HepG2 (cell line): ENCODE results near the gene CNOT10. TPM values are rescaled to one million over a fixed set of nuclear protein-coding genes. Genes with fewer than 3 reads are reported as not detected.

ENCODE experiments used
- ATAD3A ChIP-seq: sonication (generic); formaldehyde crosslinking; IDR thresholded peaks from 2 replicates; pipeline ENCODE4 v1.4.0; 2020; ENCODE audit warnings: missing genetic modification reagents
- ELF3 ChIP-seq: IDR thresholded peaks from 2 replicates; pipeline ENCODE4 v1.6.1; 2016; ENCODE audit warnings: missing genetic modification reagents, missing compliant biosample characterization
- FLYWCH1 ChIP-seq: sonication (generic); formaldehyde crosslinking; IDR thresholded peaks from 2 replicates; pipeline ENCODE4 v1.8.1; 2023; ENCODE audit warnings: mild to moderate bottlenecking, missing genetic modification reagents
- KDM5A ChIP-seq: fragments of 200-600 bp; sonication (generic); IDR thresholded peaks from 2 replicates; pipeline ENCODE4 v1.7.0; 2018; ENCODE audit warnings: antibody characterized with exemption, mild to moderate bottlenecking, low read length, borderline replicate concordance
- MAZ ChIP-seq, 2 experiments: sonication (generic) in 1 of 2; formaldehyde crosslinking in 1 of 2; IDR thresholded peaks; 2 replicates each; pipeline versions ENCODE4 v1.5.0 to v1.6.1; 2012 to 2020; ENCODE audit warnings: low read depth in 2 of 2, mild to moderate bottlenecking in 2 of 2, borderline replicate concordance in 1 of 2, improper control_type of control experiment in 1 of 2, low read length in 1 of 2, missing genetic modification reagents in 1 of 2, moderate library complexity in 1 of 2
- NFIC ChIP-seq: IDR thresholded peaks from 2 replicates; pipeline ENCODE4 v1.6.1; 2012; ENCODE audit warnings: mild to moderate bottlenecking, low read length, inconsistent platforms
- RFX1 ChIP-seq: fragments of 450-650 bp; IDR thresholded peaks from 2 replicates; pipeline ENCODE4 v1.6.1; 2017
- STAT5B ChIP-seq: sonication (generic); formaldehyde crosslinking; IDR thresholded peaks from 2 replicates; pipeline ENCODE4 v1.4.0; 2020; ENCODE audit warnings: missing genetic modification reagents
- ZBTB49 ChIP-seq: sonication (generic); formaldehyde crosslinking; IDR thresholded peaks from 2 replicates; pipeline ENCODE4 v1.4.0; 2020; ENCODE audit warnings: missing genetic modification reagents, borderline replicate concordance
- ZFP62 ChIP-seq: sonication (generic); formaldehyde crosslinking; IDR thresholded peaks from 2 replicates; pipeline ENCODE4 v1.4.0; 2020; ENCODE audit warnings: missing genetic modification reagents
- ZNF138 ChIP-seq: sonication (generic); formaldehyde crosslinking; IDR thresholded peaks from 2 replicates; pipeline ENCODE4 v1.5.0; 2020; ENCODE audit warnings: mild to moderate bottlenecking, low read depth, missing genetic modification reagents
- ZNF280B ChIP-seq: sonication (generic); formaldehyde crosslinking; IDR thresholded peaks from 2 replicates; pipeline ENCODE4 v1.5.0; 2020; ENCODE audit warnings: missing genetic modification reagents, mild to moderate bottlenecking, borderline replicate concordance
- ZNF367 ChIP-seq: sonication (generic); formaldehyde crosslinking; IDR thresholded peaks from 2 replicates; pipeline ENCODE4 v1.4.0; 2020; ENCODE audit warnings: missing genetic modification reagents, borderline replicate concordance
- ZNF558 ChIP-seq: sonication (generic); formaldehyde crosslinking; IDR thresholded peaks from 2 replicates; pipeline ENCODE4 v1.9.0; 2022; ENCODE audit warnings: mild to moderate bottlenecking, missing genetic modification reagents, borderline replicate concordance
- polyA plus RNA-seq, 8 experiments: library from polyadenylated mRNA; depleted of rRNA in 3 of 8; stranded (reverse) in 7 of 8; unstranded in 1 of 8; fragments of >200 nt; fragmentation: Illumina TruSeq in 4 of 8; extraction: Trizol in 4 of 8; gene quantifications; 2 replicates each; pipeline versions ENCODE4 v1.2.1 to v1.2.3, GENCODE V29; 2011 to 2016; ENCODE audit warnings: low read depth in 4 of 8, missing spikeins in 1 of 8, mixed read lengths in 1 of 8; ENCODE audit not compliant: insufficient read depth in 1 of 8
- total RNA-seq, 5 experiments: library from RNA; depleted of rRNA; stranded (reverse); fragments of >200 nt; fragmentation: Illumina TruSeq; extraction: Trizol; gene quantifications; 2 replicates each; pipeline ENCODE4 v1.2.3, GENCODE V29; 2016; ENCODE audit warnings: low read depth in 1 of 5
- TF ChIP-seq, protein P1 (sequence below), 2 experiments: fragments of 450-650 bp in 1 of 2; sonication (generic) in 1 of 2; formaldehyde crosslinking in 1 of 2; IDR thresholded peaks; 2 replicates each; pipeline versions ENCODE4 v1.6.1 to v1.8.0; 2016 to 2022; ENCODE audit warnings: antibody characterized with exemption in 1 of 2, mild to moderate bottlenecking in 1 of 2, missing genetic modification reagents in 1 of 2

CNOT10 gene
- total and polyA plus RNA-seq, 2 of the 13 experiments (the other 11 are each of a cell fraction or from before 2014, with no cell fraction given): 21.2 to 34.1 TPM

DNA sequence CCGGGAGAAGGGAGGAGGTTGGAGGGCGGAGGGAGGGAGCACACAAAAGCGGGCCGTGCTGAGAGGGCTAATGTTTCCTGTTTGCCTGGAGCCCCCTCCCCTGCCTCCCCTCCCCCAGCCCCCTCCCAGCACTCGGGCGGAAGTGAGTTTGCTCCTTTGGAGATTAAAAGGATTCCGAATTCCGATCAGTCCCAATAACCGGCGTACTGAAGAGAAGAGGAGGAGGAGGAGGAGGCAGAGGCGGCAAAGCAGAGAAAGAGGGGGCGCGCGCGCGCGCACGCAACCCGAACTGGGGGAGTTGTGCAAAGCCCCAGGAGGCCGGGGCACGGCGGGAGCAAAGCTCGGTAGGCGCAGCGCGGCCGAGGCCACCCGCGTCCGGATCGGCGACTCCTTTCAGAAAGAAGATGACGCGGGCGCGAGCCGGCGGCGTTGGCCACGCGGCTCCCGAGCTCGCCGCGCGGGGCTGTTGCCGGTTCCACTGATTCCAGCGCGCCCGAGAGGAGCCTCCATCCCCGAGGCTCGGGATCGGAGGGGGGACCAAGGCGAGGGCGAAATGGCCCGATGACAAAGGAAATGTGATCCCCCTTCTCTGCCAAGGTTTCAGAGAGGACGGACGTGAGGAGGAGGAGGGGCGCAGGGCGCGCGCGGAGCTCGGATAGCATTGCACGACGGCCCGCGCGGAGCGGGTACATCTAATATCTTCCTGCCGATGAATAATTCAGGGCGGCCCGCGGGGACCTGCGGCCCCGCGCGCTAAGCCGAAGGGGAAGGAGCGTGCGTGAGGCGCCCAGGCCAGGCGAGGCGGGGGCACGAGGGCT, 131.7 kb downstream of the CNOT10 start (continued):
- TF ChIP-seq, protein P1, sequence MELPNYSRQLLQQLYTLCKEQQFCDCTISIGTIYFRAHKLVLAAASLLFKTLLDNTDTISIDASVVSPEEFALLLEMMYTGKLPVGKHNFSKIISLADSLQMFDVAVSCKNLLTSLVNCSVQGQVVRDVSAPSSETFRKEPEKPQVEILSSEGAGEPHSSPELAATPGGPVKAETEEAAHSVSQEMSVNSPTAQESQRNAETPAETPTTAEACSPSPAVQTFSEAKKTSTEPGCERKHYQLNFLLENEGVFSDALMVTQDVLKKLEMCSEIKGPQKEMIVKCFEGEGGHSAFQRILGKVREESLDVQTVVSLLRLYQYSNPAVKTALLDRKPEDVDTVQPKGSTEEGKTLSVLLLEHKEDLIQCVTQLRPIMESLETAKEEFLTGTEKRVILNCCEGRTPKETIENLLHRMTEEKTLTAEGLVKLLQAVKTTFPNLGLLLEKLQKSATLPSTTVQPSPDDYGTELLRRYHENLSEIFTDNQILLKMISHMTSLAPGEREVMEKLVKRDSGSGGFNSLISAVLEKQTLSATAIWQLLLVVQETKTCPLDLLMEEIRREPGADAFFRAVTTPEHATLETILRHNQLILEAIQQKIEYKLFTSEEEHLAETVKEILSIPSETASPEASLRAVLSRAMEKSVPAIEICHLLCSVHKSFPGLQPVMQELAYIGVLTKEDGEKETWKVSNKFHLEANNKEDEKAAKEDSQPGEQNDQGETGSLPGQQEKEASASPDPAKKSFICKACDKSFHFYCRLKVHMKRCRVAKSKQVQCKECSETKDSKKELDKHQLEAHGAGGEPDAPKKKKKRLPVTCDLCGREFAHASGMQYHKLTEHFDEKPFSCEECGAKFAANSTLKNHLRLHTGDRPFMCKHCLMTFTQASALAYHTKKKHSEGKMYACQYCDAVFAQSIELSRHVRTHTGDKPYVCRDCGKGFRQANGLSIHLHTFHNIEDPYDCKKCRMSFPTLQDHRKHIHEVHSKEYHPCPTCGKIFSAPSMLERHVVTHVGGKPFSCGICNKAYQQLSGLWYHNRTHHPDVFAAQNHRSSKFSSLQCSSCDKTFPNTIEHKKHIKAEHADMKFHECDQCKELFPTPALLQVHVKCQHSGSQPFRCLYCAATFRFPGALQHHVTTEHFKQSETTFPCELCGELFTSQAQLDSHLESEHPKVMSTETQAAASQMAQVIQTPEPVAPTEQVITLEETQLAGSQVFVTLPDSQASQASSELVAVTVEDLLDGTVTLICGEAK (IDR thresholded peaks at IDR 0.05): no peak
- TF ChIP-seq, protein P1 (CRISPR knock-in tag; IDR thresholded peaks at IDR 0.05): peak; percentile 67
- TF ChIP-seq ZNF558 (CRISPR knock-in tag): no peak; the same call in 1 of the 2 replicates
- no peak for TF ChIP-seq FLYWCH1
- TF ChIP-seq ELF3 (CRISPR knock-in tag): peak; percentile 78
- TF ChIP-seq ZNF280B (CRISPR knock-in tag): no peak
- peak; percentile 2; the same call in 1 of the 2 replicates for TF ChIP-seq NFIC
- no peak for TF ChIP-seq ZFP62 (CRISPR knock-in tag)
- TF ChIP-seq STAT5B: no peak
- TF ChIP-seq ZNF138 (CRISPR knock-in tag): peak; percentile 39; the same call in 1 of the 2 replicates
- TF ChIP-seq ZNF367 (CRISPR knock-in tag): no peak
- TF ChIP-seq ZBTB49 (CRISPR knock-in tag): no peak
- TF ChIP-seq KDM5A: no peak
- TF ChIP-seq RFX1: no peak
- no peak for TF ChIP-seq ATAD3A (CRISPR knock-in tag)
- TF ChIP-seq MAZ (IDR thresholded peaks at IDR 0.05; ENCODE audit: borderline replicate concordance, low read depth, low read length): peak; percentile 23; the same call in 1 of the 2 replicates
- TF ChIP-seq MAZ (CRISPR knock-in tag; IDR thresholded peaks at IDR 0.05; ENCODE audit: low read depth): peak; percentile 85
